H1 (cell line): ENCODE data around the gene NPL. TPM values are rescaled to one million over a fixed set of nuclear protein-coding genes. Genes with fewer than 3 reads are reported as not detected.

ENCODE experiments used
- CTCF ChIA-PET: fragments of 300-600 bp; sonication (Branson Sonifier 250); formaldehyde crosslinking; loops from one replicate; lab custom pipeline; 2021; ENCODE audit not compliant: partially characterized antibody; lab: Charles Lee
- POLR2A ChIA-PET: fragments of 300-600 bp; sonication (Branson Sonifier 250); formaldehyde crosslinking; loops from one replicate; lab custom pipeline; 2021; ENCODE audit warnings: inconsistent platforms; ENCODE audit not compliant: partially characterized antibody; lab: Charles Lee
- DNase-seq, 2 experiments: peaks; one replicate each; pipeline versions ENCODE4 v3.0.0 to v3.0.0-alpha.2; 2010 to 2022; ENCODE audit warnings: low spot score in 2 of 2, low read depth in 1 of 2, mixed read lengths in 1 of 2
- FAIRE-seq: peaks from 2 replicates; lab custom pipeline; 2011; peaks lifted over from hg19 to GRCh38; lab: Jason Lieb, UNC
- H2AFZ ChIP-seq: 2 replicates; pipeline ENCODE4 v1.8.1; 2012; ENCODE audit warnings: low read length, inconsistent platforms
- H2AK5ac ChIP-seq: 2 replicates; pipeline ENCODE4 v1.6.1; 2013; ENCODE audit warnings: low read depth, low read length
- H2BK120ac ChIP-seq: replicated peaks from 2 replicates; pipeline ENCODE3; 2013; ENCODE audit warnings: low read depth, low read length, inconsistent platforms
- H2BK12ac ChIP-seq: 2 replicates; pipeline ENCODE4 v1.6.1; 2013; ENCODE audit warnings: low read depth, low read length
- H2BK15ac ChIP-seq: 2 replicates; pipeline ENCODE4 v1.6.1; 2013; ENCODE audit warnings: low read length
- H2BK20ac ChIP-seq: 2 replicates; pipeline ENCODE4 v1.6.1; 2013; ENCODE audit warnings: low read length
- H2BK5ac ChIP-seq: 2 replicates; pipeline ENCODE4 v1.6.1; 2013; ENCODE audit warnings: low read depth, low read length
- H3K14ac ChIP-seq: 2 replicates; pipeline ENCODE4 v1.6.1; 2013; ENCODE audit warnings: inconsistent platforms; ENCODE audit not compliant: insufficient read length
- H3K18ac ChIP-seq: 2 replicates; pipeline ENCODE4 v1.6.1; 2013; ENCODE audit warnings: low read length; ENCODE audit errors: extremely low read depth
- H3K23ac ChIP-seq: 2 replicates; pipeline ENCODE4 v1.6.1; 2013; ENCODE audit warnings: inconsistent platforms; ENCODE audit not compliant: insufficient read length
- H3K23me2 ChIP-seq: 2 replicates; pipeline ENCODE4 v1.6.1; 2013; ENCODE audit warnings: low read depth, low read length
- H3K27ac ChIP-seq: 2 replicates; pipeline ENCODE4 v1.6.1; 2011; ENCODE audit warnings: low read depth, low read length, inconsistent platforms
- H3K27me3 ChIP-seq, 4 experiments: replicated peaks in 1 of 4; 1 replicate in 1 of 4; 2 replicates in 3 of 4; pipeline versions ENCODE4 v1.6.1 to v1.8.1; 2011 to 2013; ENCODE audit warnings: low read length in 3 of 4, mild to moderate bottlenecking in 3 of 4, inconsistent platforms in 2 of 4, mixed read lengths in 2 of 4, moderate library complexity in 1 of 4; ENCODE audit not compliant: control insufficient read depth in 3 of 4, insufficient read depth in 3 of 4; ENCODE audit errors: extremely low read depth in 1 of 4
- H3K36me3 ChIP-seq, 4 experiments: 2 replicates each; pipeline versions ENCODE4 v1.6.1 to v1.8.1; 2011 to 2013; ENCODE audit warnings: mild to moderate bottlenecking in 4 of 4, low read length in 3 of 4, moderate library complexity in 2 of 4, control low read depth in 1 of 4, inconsistent platforms in 1 of 4; ENCODE audit not compliant: insufficient read depth in 4 of 4, control insufficient read depth in 2 of 4
- H3K4ac ChIP-seq: replicated peaks from 2 replicates; pipeline ENCODE3; 2013; ENCODE audit warnings: low read length, low read depth, mixed read lengths, inconsistent platforms; ENCODE audit not compliant: insufficient read length
- H3K4me1 ChIP-seq, 4 experiments: replicated peaks in 1 of 4; 1 replicate in 1 of 4; 2 replicates in 3 of 4; pipeline versions ENCODE4 v1.6.1 to v1.8.1; 2011 to 2013; ENCODE audit warnings: low read length in 3 of 4, inconsistent platforms in 2 of 4, mixed read lengths in 1 of 4; ENCODE audit not compliant: insufficient read depth in 4 of 4, control insufficient read depth in 3 of 4
- H3K4me2 ChIP-seq, 2 experiments: 2 replicates each; pipeline versions ENCODE4 v1.6.1 to v1.8.1; 2011 to 2013; ENCODE audit warnings: low read depth in 2 of 2, low read length in 2 of 2, control low read depth in 1 of 2, inconsistent platforms in 1 of 2, mild to moderate bottlenecking in 1 of 2; ENCODE audit not compliant: insufficient read depth in 1 of 2
- H3K4me3 ChIP-seq, 4 experiments: fragments of 200-600, 300-600 bp in 1 of 4; sonication (generic), shearing (Covaris generic), sonication (Bioruptor Twin) in 1 of 4; 2 replicates each; pipeline versions ENCODE4 v1.5.1 to v1.8.1; 2011 to 2016; ENCODE audit warnings: low read length in 4 of 4, low read depth in 3 of 4, control low read depth in 2 of 4, inconsistent platforms in 2 of 4, mild to moderate bottlenecking in 2 of 4, mixed read lengths in 1 of 4, moderate library complexity in 1 of 4; ENCODE audit not compliant: insufficient read depth in 2 of 4; ENCODE audit errors: extremely low read depth in 1 of 4
- H3K56ac ChIP-seq: replicated peaks from 2 replicates; pipeline ENCODE3; 2013; ENCODE audit warnings: low read depth, mild to moderate bottlenecking, mixed read lengths, low read length, inconsistent platforms; ENCODE audit not compliant: insufficient read length
- H3K79me1 ChIP-seq: 2 replicates; pipeline ENCODE4 v1.6.1; 2013; ENCODE audit warnings: low read depth, low read length, control low read depth
- H3K79me2 ChIP-seq, 2 experiments: 2 replicates each; pipeline versions ENCODE4 v1.6.1 to v1.8.1; 2012 to 2013; ENCODE audit warnings: low read length in 2 of 2, mild to moderate bottlenecking in 2 of 2, inconsistent platforms in 1 of 2; ENCODE audit not compliant: insufficient read depth in 2 of 2, control insufficient read depth in 1 of 2
- H3K9ac ChIP-seq, 4 experiments: replicated peaks in 1 of 4; 1 replicate in 1 of 4; 2 replicates in 3 of 4; pipeline versions ENCODE4 v1.6.1 to v1.8.1; 2011 to 2013; ENCODE audit warnings: low read depth in 3 of 4, low read length in 3 of 4, control low read depth in 2 of 4, mild to moderate bottlenecking in 2 of 4, moderate library complexity in 2 of 4, inconsistent platforms in 1 of 4; ENCODE audit errors: extremely low read depth in 1 of 4
- H3K9me3 ChIP-seq, 2 experiments: 2 replicates each; pipeline versions ENCODE4 v1.6.1 to v1.8.1; 2012 to 2013; ENCODE audit warnings: mild to moderate bottlenecking in 2 of 2, moderate library complexity in 2 of 2, control low read depth in 1 of 2, inconsistent platforms in 1 of 2, low read depth in 1 of 2, low read length in 1 of 2, mixed read lengths in 1 of 2; ENCODE audit not compliant: insufficient read depth in 2 of 2
- H4K20me1 ChIP-seq, 2 experiments: replicated peaks in 1 of 2; 2 replicates each; pipeline versions ENCODE3 to v1.8.1; 2011 to 2013; ENCODE audit warnings: inconsistent platforms in 2 of 2, low read length in 2 of 2, mild to moderate bottlenecking in 1 of 2; ENCODE audit not compliant: insufficient read depth in 2 of 2, control insufficient read depth in 1 of 2
- H4K5ac ChIP-seq: 2 replicates; pipeline ENCODE4 v1.6.1; 2013; ENCODE audit warnings: low read length, low read depth, mixed read lengths, inconsistent platforms; ENCODE audit not compliant: insufficient read length
- H4K8ac ChIP-seq: 2 replicates; pipeline ENCODE4 v1.8.0; 2013; ENCODE audit warnings: mild to moderate bottlenecking, moderate library complexity, low read length, inconsistent platforms; ENCODE audit not compliant: insufficient read depth; ENCODE audit errors: extremely low read depth
- H4K91ac ChIP-seq: replicated peaks from 2 replicates; pipeline ENCODE3; 2013; ENCODE audit warnings: low read length, mixed read lengths, inconsistent platforms; ENCODE audit not compliant: insufficient read length
- POLR2A ChIP-seq, 2 experiments: IDR thresholded peaks; 1 replicate in 1 of 2; 2 replicates in 1 of 2; pipeline ENCODE4 v1.6.1; 2011; ENCODE audit warnings: low read depth in 2 of 2, low read length in 2 of 2, mild to moderate bottlenecking in 2 of 2; ENCODE audit errors: control extremely low read depth in 1 of 2
- TCF12 ChIP-seq: IDR thresholded peaks from 2 replicates; pipeline ENCODE4 v1.6.1; 2011; ENCODE audit warnings: low read depth, mild to moderate bottlenecking, low read length
- WGBS, 2 experiments: shearing (Covaris generic) in 1 of 2; methylation state at CpG; one replicate each; pipeline versions ENCODE4 v1.1.6 to v1.1.7; 2013 to 2015; ENCODE audit warnings: low lambda C conversion rate in 2 of 2, mixed read lengths in 2 of 2, inconsistent platforms in 1 of 2, low coverage in 1 of 2, missing lambda C conversion rate in 1 of 2; ENCODE audit not compliant: insufficient replicate concordance in 2 of 2, insufficient coverage in 1 of 2, insufficient read length in 1 of 2; ENCODE audit errors: extremely low coverage in 1 of 2, missing lambda C conversion rate in 1 of 2; 5-methylcytosine and 5-hydroxymethylcytosine counted together
- polyA plus RNA-seq, 7 experiments: library from polyadenylated mRNA; depleted of rRNA in 3 of 7; stranded (reverse) in 5 of 7; unstranded in 2 of 7; fragments of >200 nt in 5 of 7; fragments of 200-250 nt in 2 of 7; gene quantifications; 1 replicate in 5 of 7; 2 replicates in 1 of 7; 4 replicates in 1 of 7; pipeline versions ENCODE4 v1.2.1 to v1.2.3, GENCODE V29; 2011 to 2013; ENCODE audit warnings: missing spikeins in 2 of 7, mixed read lengths in 2 of 7
- total RNA-seq: library from RNA; stranded (reverse); fragmentation: NEBNext Ultra II Directional; extraction: Animal tissue kit (Norgen Biotek cat#: 25700); gene quantifications from 2 replicates; pipeline ENCODE4 v1.2.1, GENCODE V29; 2021

The NPL gene
- total and polyA plus RNA-seq, 2 of the 8 experiments (the other 6 are each of a cell fraction or from before 2014, with no cell fraction given): 2.2 to 4.4 TPM

GRCh38 chr1:182845894-182846293, 56.3 kb downstream of the NPL start:
- Histone ChIP-seq H3K56ac (no peak overlapping the region), H2BK12ac (no peak overlapping the region), H3K4ac (no peak overlapping the region), H3K9ac (no peak overlapping the region), H3K27ac (no peak overlapping the region), H3K14ac (no peak overlapping the region), H3K9me3 (no peaks in the 10 kb centered on the region), H4K91ac (no peak overlapping the region), H3K27me3 (no peaks in the 10 kb centered on the region), H4K5ac (no peak overlapping the region), H3K4me1 (peaks cover 0 to 15% (median 6%) of the 10 kb centered on the region in 4 experiments; a peak in 4 of 7 replicates), H3K23ac (no peak overlapping the region), H3K36me3 (peaks cover 23 to 91% (median 55%) of the 10 kb centered on the region in 4 experiments), H2BK15ac (no peak overlapping the region), H2AK5ac (no peak overlapping the region), H2AFZ (no peak overlapping the region), H3K4me2 (peak overlapping the region; percentile 0 to 15; a peak in 1 of 4 replicates), H2BK20ac (no peak overlapping the region), H2BK5ac (no peak overlapping the region), H4K8ac (no peak overlapping the region), H3K79me2 (peaks cover 51 to 100% of the 10 kb centered on the region in 2 experiments), H3K23me2 (no peaks in the 10 kb centered on the region), H3K79me1 (peaks cover 6% of the 10 kb centered on the region), H4K20me1 (peaks cover 34 to 64% of the 10 kb centered on the region in 2 experiments), H2BK120ac (no peak overlapping the region), H3K4me3 (no peak overlapping the region), H3K18ac (no peak overlapping the region)
- FAIRE-seq (no peak), DNase-seq (no peak)
- ChIA-PET CTCF (interaction anchor here (0.7 to 2.0 kb wide), 4 partner anchors 10 to 53 kb away, joined by 3 to 8 read pairs (median 3); no protein-coding TSS in a partner anchor), POLR2A (interaction anchor here (0.6 to 7.9 kb wide), 14 partner anchors 9 to 101 kb away, joined by 3 to 93 read pairs (median 9); no protein-coding TSS in a partner anchor)
- TF ChIP-seq TCF12 (no peak), POLR2A (IDR thresholded peaks at IDR 0.05; ENCODE audit: control extremely low read depth in 1 of 2, low read depth in 2 of 2, low read length in 2 of 2) (peak in 1 of 2 experiments; percentile 65; a peak in 1 of 3 replicates)
- WGBS, 2 experiments: 77% methylated on average over 5 of the region's 5 CpGs; no CpG with 5 or more reads in 1 of the 2 experiments
